ENCODE results near the gene TMEM150C. TPM values are rescaled to one million over a fixed set of nuclear protein-coding genes. Genes with fewer than 3 reads are reported as not detected.
"Not testable (repeated sequence)": the region's sequence is repeated elsewhere in the genome, so short reads cannot be mapped to it uniquely, and the experiment has no call there.

The TMEM150C gene
- total and polyA plus RNA-seq, 2 donors from 2014 or later: 7.7 to 22.9 TPM

GRCh38 chr4:82479562-82479961 lies 82.2 kb downstream of the TMEM150C start:
- no peaks in the 10 kb centered on the region for H3K4me1 ChIP-seq (ENCODE audit: control insufficient read depth in 2 of 3, insufficient read depth in 2 of 3, low read depth in 1 of 3, low read length in 3 of 3)
- H3K36me3 ChIP-seq (ENCODE audit: control insufficient read depth in 2 of 3, insufficient read depth in 3 of 3, low read length in 3 of 3): no peaks in the 10 kb centered on the region
- H3K27ac ChIP-seq (ENCODE audit: low read depth in 2 of 2, low read length in 2 of 2): no peak overlapping the region
- no peak overlapping the region for H3K9ac ChIP-seq (ENCODE audit: low read length in 3 of 3)
- H3K27me3 ChIP-seq (ENCODE audit: control insufficient read depth, insufficient read depth, low read length): no peaks in the 10 kb centered on the region
- TF ChIP-seq CTCF (IDR thresholded peaks at IDR 0.05; ENCODE audit: borderline replicate concordance, extremely low read depth, insufficient read depth): no peak
- H3K9me3 ChIP-seq (ENCODE audit: control insufficient read depth in 2 of 3, insufficient read depth in 1 of 3, low read length in 3 of 3): no peaks in the 10 kb centered on the region
- no peak for FAIRE-seq
- intact Hi-C loops (cut with DNase I): no loop called here
- no peak overlapping the region for H3K4me3 ChIP-seq (ENCODE audit: low read length in 3 of 3)
- DNase-seq: no peak

GRCh38 chr4:82477469-82477868 lies 84.3 kb downstream of the TMEM150C start:
- FAIRE-seq; H3K9ac ChIP-seq (ENCODE audit: low read length in 3 of 3); H3K4me3 ChIP-seq (ENCODE audit: low read length in 3 of 3); H3K4me1 ChIP-seq (ENCODE audit: control insufficient read depth in 2 of 3, insufficient read depth in 2 of 3, low read depth in 1 of 3, low read length in 3 of 3); H3K27me3 ChIP-seq (ENCODE audit: control insufficient read depth, insufficient read depth, low read length); intact Hi-C loops (cut with DNase I); H3K9me3 ChIP-seq (ENCODE audit: control insufficient read depth in 2 of 3, insufficient read depth in 1 of 3, low read length in 3 of 3); H3K36me3 ChIP-seq (ENCODE audit: control insufficient read depth in 2 of 3, insufficient read depth in 3 of 3, low read length in 3 of 3); H3K27ac ChIP-seq (ENCODE audit: low read depth in 2 of 2, low read length in 2 of 2); DNase-seq: not testable (repeated sequence)

- H3K4me3 ChIP-seq (ENCODE audit: low read length in 3 of 3); H3K27ac ChIP-seq (ENCODE audit: low read depth in 2 of 2, low read length in 2 of 2); H3K9ac ChIP-seq (ENCODE audit: low read length in 3 of 3); H3K27me3 ChIP-seq (ENCODE audit: control insufficient read depth, insufficient read depth, low read length); FAIRE-seq; H3K36me3 ChIP-seq (ENCODE audit: control insufficient read depth in 2 of 3, insufficient read depth in 3 of 3, low read length in 3 of 3); H3K9me3 ChIP-seq (ENCODE audit: control insufficient read depth in 2 of 3, insufficient read depth in 1 of 3, low read length in 3 of 3); H3K4me1 ChIP-seq (ENCODE audit: control insufficient read depth in 2 of 3, insufficient read depth in 2 of 3, low read depth in 1 of 3, low read length in 3 of 3); DNase-seq; intact Hi-C loops (cut with DNase I): not testable (repeated sequence)
Measured at GRCh38 chr4:82475931-82476330, 85.9 kb downstream of the TMEM150C start.

- intact Hi-C loops (cut with DNase I): no loop called here
- Histone ChIP-seq H3K9ac (ENCODE audit: low read length in 3 of 3) (no peak overlapping the region), H3K4me1 (ENCODE audit: control insufficient read depth in 2 of 3, insufficient read depth in 2 of 3, low read depth in 1 of 3, low read length in 3 of 3) (no peaks in the 10 kb centered on the region), H3K9me3 (ENCODE audit: control insufficient read depth in 2 of 3, insufficient read depth in 1 of 3, low read length in 3 of 3) (no peaks in the 10 kb centered on the region), H3K27ac (ENCODE audit: low read depth in 2 of 2, low read length in 2 of 2) (no peak overlapping the region), H3K4me3 (ENCODE audit: low read length in 3 of 3) (no peak overlapping the region), H3K36me3 (ENCODE audit: control insufficient read depth in 2 of 3, insufficient read depth in 3 of 3, low read length in 3 of 3) (no peaks in the 10 kb centered on the region), H3K27me3 (ENCODE audit: control insufficient read depth, insufficient read depth, low read length) (no peaks in the 10 kb centered on the region)
- TF ChIP-seq CTCF (IDR thresholded peaks at IDR 0.05; ENCODE audit: borderline replicate concordance, extremely low read depth, insufficient read depth): no peak
- no peak for FAIRE-seq
- DNase-seq: no peak
Measured at GRCh38 chr4:82473621-82474164, 88.1 kb downstream of the TMEM150C start.

- H3K27ac ChIP-seq (ENCODE audit: low read depth in 2 of 2, low read length in 2 of 2); H3K9me3 ChIP-seq (ENCODE audit: control insufficient read depth in 2 of 3, insufficient read depth in 1 of 3, low read length in 3 of 3); H3K9ac ChIP-seq (ENCODE audit: low read length in 3 of 3); H3K4me3 ChIP-seq (ENCODE audit: low read length in 3 of 3); H3K36me3 ChIP-seq (ENCODE audit: control insufficient read depth in 2 of 3, insufficient read depth in 3 of 3, low read length in 3 of 3); DNase-seq; intact Hi-C loops (cut with DNase I); H3K4me1 ChIP-seq (ENCODE audit: control insufficient read depth in 2 of 3, insufficient read depth in 2 of 3, low read depth in 1 of 3, low read length in 3 of 3); H3K27me3 ChIP-seq (ENCODE audit: control insufficient read depth, insufficient read depth, low read length); FAIRE-seq: not testable (repeated sequence)
Measured at GRCh38 chr4:82473080-82473479, 88.7 kb downstream of the TMEM150C start.

All from kidney (tissue), 14 donors.